ENCODE measurements around the gene MGA.

The MGA gene

DNA sequence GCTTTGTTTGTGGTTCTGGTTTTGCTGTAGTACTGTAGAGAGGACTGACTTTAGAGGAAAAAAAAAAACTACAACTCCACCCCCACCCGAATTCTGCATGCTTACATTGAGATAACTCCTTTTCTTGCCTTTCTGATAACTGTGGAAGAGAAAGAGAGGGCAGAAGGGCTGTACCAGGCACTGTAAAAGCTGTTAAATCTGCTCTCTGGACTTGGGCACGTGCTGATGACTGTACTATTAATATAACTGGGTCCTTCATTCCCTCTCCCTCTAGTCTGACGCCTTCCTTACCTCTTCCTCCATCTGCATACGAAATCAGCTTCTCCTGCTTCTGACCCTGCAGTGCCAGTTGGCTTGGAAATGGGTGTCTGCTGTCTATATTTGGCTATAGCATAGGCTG is 129.0 kb downstream of the MGA start:
- DNase-seq: no peak

DNA sequence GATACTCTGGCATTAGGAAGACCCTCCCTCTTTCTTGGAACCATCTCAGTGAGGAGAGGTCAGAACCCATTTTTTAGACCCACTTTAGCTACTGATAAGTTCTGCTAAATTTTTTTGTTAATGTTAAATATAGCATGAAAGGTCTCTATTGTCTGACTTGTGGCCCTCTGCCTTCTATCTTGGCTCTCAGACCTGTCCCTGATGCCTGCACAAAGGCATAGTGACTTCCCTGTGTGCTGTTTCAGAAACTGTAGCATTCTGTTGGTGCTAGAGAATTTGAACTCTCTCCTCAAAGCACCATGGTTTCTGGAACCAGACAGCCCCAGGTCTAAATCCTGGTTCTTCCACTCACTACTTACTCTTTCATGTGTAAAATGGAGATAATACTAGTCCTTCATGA is 129.5 kb downstream of the MGA start:
- no peak for DNase-seq

DNA sequence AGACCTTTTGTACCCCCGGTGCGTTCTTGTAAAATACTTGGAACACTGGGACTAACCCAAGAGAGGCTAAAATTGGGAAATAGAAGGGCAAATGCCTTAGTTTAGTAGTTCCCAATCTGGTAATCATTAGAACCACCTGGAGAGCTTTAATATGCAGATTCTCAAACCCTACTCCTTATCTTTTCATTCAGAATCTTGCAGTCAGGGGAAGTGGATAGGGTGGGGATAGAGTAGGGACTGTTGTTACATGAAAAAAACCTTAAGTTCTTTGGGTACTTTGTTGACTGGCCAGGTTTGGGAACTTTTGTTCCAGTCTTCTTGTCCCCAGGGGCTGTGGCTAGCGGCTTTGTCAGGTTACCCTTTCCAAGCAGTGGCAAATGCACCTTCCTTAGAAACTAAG is 130.0 kb downstream of the MGA start:
- DNase-seq: no peak

DNA sequence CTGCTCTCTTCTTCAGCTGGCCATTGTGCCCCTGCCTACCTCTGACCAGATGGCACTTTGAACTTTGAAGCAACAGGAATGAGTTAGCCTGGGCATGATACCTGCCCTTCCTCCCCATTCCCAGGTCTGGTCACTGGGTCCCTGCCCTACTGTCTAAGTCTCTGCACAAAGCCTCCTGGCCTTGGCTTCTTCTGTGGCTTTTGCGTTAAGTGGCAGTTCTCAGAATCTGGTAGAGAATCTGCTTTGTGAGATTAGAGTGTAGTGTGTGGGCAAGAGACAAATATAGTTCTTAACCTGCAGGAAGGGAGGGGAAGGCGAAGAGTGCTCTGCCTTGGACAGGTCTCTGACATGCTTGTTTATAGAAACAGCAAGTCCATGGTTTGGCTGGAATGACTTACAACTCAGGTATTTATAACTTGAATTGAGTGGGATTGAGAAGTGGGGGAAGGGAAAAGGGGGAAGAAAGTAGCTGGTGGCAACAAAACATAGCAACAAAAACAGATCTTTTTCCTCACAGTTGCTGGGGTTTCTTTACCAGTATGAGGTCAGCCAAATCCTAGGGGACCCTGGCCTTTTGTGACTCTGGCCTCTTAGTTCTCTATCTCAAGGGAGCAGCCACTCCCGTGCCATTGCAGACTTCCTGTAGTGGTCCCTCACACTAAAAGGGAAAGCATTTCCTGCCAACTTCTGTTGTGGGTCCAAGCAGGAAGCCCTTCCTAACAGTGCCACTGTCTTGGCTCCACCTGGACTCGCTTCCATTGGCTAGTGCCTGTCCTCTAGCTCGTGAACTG is 130.7 kb downstream of the MGA start:
- DNase-seq: peak; percentile 28

DNA sequence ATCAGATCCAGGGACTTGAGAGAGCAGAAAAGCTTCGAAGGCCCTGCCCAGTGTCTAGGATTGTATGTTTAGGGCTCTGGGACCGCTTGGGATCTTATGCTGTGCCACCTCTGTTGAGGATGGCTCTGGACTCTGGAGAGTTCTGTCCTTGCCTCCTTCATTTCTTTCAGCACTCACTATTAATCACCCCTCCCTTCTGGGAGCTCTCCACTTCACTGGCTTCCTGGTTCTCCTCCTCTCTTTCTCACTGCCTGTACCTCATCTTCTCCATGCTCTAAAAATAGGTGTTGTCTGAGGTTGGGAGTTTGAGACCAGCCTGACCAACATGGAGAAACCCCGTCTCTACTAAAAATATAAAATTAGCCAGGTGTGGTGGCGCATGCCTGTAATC is 131.3 kb downstream of the MGA start:
- no peak for DNase-seq

DNA sequence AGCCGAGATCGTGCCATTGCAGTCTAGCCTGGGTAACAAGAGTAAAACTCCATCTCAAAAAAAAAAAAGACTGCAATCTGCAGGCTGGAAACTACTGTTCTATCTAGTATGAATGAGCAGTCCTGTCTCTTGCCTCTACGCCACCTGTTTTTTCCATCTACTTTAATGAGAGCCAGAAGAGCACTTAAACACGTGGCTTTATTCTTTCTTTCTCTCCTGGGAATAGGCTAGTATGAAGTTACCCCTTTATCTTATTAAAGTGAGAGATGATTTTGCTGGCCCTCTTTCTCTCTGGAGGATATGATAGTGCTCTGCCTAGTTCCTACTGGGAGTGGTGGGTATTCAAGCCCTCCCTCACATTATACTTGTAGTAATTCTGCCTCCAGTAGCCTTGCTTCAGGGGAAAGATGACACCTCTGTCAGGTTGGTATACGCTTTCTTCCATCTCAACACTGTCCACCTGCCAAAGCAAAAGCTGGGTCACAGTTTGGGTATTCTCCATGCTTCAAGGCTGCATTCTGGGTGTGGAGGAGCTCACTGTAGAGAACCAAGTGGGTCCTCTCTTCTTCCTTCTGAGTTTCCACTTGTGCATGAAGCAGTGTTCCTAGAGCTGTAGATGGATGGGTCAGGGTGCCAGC is 131.9 kb downstream of the MGA start:
- DNase-seq: no peak

DNA sequence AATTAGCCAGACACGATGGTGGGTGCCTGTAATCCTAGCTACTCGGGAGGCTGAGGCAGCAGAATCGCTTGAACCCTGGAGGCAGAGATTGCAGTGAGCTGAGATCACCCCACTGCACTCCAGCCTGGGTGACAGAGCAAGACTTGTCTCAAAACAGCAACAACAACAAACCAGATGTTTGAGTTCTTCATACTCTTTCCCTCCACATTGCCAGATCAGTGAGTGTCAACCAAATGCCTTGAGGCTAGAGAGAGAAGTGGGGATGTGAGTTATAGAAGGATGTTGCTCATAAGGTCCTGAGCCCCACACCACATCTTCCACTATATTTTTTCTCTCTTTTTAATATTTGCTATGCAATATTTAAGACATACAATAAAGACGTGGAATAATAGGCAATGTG is 133.9 kb downstream of the MGA start:
- DNase-seq: no peak

DNA sequence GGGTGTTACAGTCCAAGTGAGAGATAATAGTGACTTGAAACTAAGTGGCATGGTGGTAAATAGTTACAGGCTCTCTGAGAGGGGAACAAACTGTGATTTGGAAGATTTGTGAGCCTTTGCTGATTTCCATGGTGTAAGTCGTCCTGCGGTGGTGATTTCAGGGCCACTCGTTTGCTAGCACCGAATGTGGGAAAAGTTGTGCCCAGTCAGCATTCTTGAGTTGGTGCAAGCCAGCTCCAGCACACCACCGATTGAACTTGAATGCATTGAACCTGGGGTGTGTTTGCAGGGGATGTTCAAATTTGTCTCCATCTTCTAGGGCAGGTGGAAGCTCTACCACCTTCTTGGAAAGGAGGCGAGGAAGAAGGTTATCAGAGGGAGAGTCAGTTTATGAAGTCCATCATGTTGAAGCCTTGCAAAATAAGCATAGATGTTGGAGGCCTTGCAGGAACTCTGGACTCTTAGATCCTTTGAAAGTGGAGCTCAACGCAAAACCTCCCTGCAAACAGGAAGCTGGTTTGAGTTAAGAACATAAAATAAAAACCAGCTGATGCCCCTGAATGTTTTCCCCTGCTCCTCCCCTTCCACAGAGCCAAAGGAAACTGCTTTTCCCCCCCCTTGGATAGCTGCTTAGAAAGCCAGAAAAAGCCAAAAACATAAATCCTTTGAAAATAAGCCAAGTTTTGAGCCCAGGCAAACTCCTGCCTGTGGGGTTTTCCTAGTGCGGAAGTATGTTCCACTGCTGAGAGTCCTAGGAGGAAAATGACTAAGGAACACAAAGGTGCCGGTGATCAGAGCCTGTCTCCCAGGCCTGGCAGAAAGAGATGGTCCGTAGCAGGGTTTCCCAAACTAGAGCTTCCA is 136.0 kb downstream of the MGA start:
- no peak for DNase-seq

DNA sequence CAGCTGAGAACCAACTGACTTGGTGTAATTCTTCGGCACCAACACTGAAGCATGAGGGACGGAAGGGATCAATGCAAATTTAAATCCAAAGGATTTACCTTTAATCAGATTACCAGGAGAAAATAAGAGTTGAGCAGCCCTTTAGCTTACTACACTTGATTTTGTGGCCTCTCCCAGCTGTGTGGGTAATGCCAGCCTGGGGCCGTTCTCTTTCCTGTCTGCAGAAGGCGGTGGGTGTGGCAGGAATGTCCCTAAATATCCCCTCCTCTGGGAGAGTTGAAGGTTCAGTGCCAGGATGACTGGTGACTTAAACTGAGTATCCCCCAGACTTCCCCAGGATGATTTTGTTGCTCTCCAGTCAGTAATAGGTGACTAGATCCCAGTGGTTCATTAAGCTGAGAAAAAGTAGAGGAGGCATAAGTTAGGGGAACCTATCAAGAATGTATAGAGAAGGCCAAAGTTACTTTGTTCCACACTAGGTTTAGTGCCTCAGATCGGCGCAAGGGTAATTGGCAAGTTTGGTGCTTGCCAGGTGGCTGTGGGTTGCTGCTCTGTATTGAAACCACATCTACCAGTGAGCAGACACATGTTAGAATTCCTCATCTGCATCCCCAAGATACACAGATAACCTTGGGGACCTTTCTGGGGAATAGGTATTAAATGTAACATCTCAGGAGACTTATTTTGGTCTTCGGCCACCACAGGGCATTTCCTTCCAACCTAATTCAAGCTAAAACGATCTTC is 137.2 kb downstream of the MGA start:
- no peak for DNase-seq

DNA sequence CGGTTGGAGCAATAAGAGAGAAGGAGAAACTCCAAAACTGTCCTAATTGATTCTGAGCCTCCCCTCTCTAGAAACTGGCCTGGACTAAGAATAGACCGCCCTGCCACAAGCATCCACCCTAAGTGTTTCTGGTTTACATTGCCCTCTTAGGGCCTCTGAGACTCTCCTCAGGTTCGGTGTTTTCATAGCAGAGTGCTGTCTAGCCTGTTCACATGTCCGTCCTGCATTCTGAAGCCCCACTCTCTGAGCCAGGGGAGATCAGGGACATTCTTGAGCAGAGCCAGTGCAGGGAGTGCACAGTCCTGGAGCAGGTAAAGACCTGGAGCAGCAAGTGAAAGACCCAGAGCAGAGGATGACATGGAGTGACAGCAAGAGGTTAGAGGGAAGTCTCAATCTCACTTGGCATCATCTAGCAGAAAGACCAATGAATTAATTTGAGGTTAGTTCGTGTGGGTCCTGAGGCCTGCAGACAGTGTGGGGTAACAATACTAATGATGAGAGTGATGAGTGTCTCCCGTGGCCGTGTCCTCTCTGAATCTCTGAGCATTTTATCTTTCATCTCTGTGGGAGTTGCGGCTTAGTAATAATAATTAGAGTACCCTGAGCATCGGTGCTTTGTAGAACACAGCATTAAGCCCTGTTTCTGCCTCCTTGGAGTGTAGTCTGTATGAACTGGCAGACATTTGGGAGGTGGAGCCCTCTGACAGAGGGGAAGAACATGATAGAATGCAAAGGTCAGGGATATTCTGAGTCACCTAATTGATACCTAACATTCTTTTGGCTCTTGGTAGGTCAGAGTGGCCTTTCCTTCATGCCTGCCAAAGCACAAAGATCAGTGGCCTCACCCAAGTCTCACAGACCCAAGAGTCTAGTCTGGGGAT is 138.6 kb downstream of the MGA start:
- no peak for DNase-seq

DNA sequence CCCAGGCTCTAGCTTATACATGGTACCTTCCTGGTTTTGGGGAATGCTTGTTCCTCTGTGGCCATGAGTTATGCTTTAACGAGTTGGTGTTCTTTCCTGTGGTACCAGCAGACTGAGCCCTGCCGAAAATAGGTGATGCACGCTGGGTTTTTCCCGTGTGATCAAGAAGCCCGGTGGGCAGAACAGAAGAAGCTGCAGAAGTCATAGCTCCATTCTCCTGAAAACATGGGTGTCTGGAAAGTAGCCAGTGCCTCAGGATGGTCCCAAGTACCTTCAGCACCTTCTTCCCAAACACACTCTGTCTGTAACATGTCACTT is 139.2 kb downstream of the MGA start:
- DNase-seq: no peak

DNA sequence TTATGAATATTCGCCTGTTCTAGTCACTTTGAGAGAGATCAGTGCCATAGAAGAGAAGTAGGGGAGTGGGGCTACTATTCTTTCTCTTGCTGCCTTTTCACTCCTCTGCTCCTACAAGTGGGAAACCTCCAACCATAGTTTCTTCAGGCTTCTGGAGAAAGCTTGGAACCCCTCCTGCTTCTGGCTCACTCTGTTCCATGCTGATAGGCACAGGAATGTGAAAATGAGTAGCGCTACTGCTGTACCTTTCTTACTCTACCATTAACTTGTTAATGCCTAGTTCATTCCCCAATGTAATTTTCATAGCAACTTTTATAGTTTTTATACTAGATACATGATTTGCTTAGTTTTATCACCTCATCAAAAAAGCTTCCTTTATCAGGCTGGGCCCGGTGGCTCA is 141.0 kb downstream of the MGA start:
- DNase-seq: no peak

DNA sequence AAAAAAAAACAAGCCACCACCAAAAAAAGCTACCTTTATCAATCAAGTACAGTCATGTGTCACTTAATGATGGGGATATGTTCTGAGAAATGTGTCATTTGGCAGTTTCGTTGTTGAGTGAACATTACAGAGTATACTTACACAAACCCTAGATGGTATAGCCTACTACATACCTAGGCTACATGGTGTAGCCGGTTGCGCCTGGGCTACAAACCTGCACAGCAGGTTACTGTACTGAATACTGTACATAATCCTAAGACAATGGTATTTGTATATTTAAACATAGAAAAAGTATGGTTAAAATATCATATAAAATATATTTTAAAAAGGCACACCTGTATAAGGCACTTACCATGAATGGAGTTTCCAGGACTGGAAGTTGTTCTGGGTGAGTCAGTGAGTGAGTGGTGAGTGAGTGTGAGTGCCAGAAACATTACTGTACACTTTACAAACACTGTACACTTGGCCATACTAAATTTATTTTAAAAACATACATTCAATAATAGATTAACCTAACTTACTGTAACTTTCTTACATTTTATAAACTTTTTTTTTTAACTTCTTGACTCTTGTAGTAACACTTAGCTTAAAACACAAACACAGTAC is 141.7 kb downstream of the MGA start:
- DNase-seq: no peak

DNA sequence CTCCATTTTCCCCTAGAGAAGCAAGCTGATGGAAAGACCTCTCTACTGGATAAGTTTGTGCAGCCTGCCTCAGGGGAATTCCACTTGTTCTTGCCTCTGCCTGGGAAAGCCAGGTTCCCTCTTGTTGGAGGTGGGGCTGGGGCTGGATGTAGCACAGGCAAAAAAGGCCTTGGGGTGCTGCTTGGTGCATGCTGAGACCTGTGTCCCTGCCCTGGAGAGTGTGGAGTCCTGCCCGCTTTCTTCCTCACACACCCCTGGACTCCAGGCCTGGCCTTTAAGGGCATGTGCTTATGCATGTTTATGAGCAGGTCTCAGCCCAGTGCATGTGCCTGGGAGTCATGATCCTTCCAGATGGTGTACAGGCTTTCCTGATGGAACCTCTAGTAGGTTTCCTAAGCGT is 144.2 kb downstream of the MGA start:
- no peak for DNase-seq

DNA sequence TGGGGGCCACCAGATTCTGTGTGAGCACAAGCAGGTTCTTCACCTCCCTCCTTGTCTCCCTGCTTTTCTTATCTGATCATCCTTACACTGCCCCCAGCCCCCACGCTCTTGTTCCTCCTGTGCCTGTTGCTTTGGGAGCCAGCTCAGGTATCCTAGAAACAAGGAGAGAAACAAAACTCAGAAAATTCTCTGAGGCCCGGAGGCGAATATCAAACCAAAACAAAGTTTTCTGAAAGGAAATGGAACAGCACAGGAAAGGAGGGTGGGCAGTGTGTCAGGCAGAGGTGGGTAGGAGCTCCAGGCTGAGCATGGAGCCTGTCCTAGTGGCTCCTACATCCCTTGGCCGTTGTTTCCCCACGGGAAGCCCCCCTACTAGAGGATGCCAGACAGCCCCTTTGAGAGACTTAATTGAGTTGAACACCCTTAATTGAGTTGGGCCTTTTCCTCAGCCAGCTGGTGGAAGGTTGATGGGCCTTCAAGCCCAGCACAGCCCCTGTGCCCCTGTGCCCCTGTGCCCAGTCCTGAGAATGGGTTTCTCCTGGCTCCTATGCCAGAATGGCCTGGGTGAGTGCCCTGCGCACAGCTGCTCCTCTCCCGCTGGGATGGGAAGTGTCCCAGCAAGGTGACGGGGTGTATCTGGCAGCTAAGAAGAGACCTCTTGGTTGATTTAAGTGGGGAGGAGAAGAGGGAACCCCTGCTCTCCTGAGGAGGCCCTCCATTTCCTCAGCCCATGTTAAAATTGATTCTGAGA is 144.9 kb downstream of the MGA start:
- no peak for DNase-seq

DNA sequence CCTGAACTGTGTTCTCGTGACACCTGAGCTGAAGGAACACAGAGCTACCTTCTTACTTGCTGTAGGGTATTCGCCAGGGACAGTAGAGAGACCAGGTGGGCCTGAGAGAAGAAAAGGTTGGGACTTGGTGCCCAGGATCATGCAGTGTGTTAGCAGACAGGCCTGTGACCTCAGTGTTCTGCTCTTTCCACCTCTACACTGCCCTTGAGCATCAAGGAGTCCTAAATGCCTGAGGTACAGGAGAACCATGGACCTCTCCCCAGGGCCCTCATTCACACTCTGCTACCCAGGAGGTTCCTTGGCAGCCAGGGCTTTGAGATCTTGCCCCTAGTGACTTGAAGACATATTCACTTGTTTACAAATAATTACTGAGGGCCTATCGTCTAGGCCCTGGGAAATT is 145.5 kb downstream of the MGA start:
- DNase-seq: no peak

DNA sequence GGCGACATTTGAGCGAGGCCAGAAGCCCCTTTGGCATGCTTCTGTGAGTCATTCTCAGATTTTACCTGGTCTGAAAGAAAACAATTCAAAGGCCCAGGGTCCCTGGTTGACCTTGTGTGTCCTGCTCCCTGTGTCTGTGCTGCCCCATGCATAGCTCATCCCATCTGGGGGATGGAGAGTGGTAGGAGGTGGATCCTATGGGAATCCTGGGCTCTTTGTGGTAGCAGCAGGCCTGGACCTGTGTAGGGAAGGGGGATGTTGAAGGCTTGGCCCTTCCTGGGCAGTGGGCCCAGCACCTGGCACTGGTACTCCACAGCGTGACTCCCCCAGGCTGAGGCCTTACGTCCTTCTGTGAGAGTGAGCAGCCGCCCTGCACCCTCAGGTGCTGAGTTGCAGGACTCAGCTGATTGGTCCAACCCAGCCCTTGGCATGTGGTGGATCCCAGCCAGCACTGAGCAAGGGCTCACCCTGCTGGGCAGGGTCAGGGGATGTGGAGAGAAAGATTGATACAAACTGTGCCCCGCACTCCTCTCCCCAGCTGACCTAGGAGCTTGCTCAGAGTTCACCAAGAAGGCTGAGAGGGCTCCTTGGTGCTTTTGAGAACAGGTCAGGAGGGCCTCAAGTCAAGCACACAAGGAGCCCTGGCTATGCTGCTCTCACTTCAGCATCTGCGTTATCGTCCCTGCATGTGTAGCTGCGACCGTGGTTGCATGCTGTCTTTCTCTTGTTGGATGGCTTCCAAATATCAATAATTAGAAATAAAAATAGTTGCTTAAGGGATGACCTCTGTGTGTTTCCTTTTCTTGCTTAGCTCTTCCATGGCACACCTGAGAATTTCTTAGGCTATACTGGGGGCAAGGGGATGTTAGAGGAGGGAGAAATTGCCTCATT is 146.3 kb downstream of the MGA start:
- DNase-seq: no peak

DNA sequence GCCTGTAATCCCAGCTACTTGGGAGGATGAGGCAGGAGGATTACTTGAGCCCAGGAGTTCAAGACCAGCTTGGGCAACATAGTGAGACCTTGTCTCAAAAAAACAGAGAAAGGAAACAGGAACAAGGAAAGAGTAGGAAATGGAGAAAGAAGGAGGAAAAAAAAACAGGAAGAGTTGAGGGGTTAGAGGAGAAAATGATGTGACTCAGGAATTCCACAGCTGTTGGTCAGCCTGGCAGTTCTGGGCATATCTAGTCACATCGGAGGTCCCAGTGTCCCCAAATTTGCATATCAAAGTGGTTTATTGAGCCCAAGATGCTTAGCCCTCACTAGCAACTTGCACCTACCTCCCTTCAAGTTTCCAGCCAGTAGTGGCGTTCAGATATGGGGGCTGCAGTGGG is 148.9 kb downstream of the MGA start:
- no peak for DNase-seq

DNA sequence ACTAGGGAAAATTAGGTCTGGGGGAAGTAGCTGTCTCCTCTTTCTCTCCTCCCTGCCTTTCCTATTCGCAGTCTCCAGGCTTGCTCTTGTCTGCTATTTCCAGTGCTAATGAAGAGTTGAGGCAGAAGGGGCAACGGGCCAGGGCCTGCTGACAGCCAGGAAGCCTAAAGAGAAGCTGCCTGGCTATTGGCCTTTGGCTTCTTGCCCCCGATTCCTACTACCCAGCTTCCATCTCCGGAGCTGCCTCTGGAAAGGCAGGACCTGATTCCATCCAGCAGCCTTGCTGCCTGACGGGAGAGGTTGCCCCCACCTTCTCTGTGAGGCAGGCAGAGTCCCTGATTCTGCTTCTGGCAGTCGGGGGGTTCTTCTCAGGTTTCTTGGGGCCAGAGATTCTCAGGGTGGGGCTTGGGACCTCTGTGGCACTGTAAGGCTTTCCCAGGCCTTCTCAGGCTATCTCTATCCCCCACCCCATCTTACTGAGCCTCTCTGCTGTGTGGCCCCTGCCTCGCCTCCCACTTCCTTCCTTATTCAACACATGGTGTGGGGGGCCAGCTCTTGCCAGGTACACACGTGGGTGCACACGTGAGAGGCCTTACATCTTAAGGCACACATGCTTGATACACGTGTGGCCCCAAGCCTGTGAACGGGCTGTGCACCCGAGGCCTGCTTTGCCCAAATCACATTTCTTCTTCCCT is 149.5 kb downstream of the MGA start:
- peak; percentile 28 for DNase-seq

Measured in GF-D8 (cell line).